ENCODE measurements around the gene MRPL14. TPM values are rescaled to one million over a fixed set of nuclear protein-coding genes. Genes with fewer than 3 reads are reported as not detected.

MRPL14 gene
- total RNA-seq, 2 experiments from 2014 or later, result 51.3 to 87.2 TPM

GRCh38 chr6:44161997-44162338 lies 34.7 kb upstream of the MRPL14 start:
- H4K20me1 ChIP-seq (ENCODE audit: insufficient read depth, low read length), result no peaks in the 10 kb centered on the region
- H3K4me2 ChIP-seq (ENCODE audit: low read length), result no peak overlapping the region
- H3K79me2 ChIP-seq (ENCODE audit: insufficient read depth, low read depth, low read length), result no peaks in the 10 kb centered on the region
- ChIA-PET CTCF (ENCODE audit: unreplicated experiment) (interaction anchor here (0.6 kb wide), 1 partner anchor 54 kb away, joined by 4 read pairs; no protein-coding TSS in a partner anchor), POLR2A (interaction anchor here (0.6 to 1.6 kb wide), 2 partner anchors 72 to 210 kb away, joined by 3 to 4 read pairs; no protein-coding TSS in a partner anchor)
- H3K4me3 ChIP-seq (ENCODE audit: low read depth, low read length, poor library complexity, severe bottlenecking), result no peak overlapping the region
- BruUV-seq (replicated peaks), result no TSS peak
- H3K9me2 ChIP-seq (ENCODE audit: insufficient read depth, low read length), result no peaks in the 10 kb centered on the region
- TF ChIP-seq CTCF (conservative IDR thresholded peaks at IDR 0.05; ENCODE audit: low read length) (no peak), EZH2phosphoT487 (IDR thresholded peaks at IDR 0.05; ENCODE audit: borderline replicate concordance, low read depth, low read length) (no peak)
- H3K9me3 ChIP-seq (ENCODE audit: low read length), result no peaks in the 10 kb centered on the region
- H3K36me3 ChIP-seq (ENCODE audit: insufficient read depth, low read length), result no peaks in the 10 kb centered on the region
- peaks cover 6% of the 10 kb centered on the region for H3K4me1 ChIP-seq (ENCODE audit: insufficient read depth, low read length, poor library complexity, severe bottlenecking)
- no peak overlapping the region for H3K27ac ChIP-seq (ENCODE audit: low read depth, low read length, poor library complexity, severe bottlenecking)
- DNase-seq (ENCODE audit: low spot score), result no peak
- intact Hi-C loops (cut with micrococcal nuclease; ENCODE audit: unreplicated experiment), result no loop called here
- no peak overlapping the region for H2AFZ ChIP-seq (ENCODE audit: low read length)

GRCh38 chr6:44158770-44159228 lies 31.5 kb upstream of the MRPL14 start, which contains the start of gene CAPN11:
Gene CAPN11 (plus strand): TSS chr6:44158820. CDS start chr6:44158849, 29 bp downstream.
- no peaks in the 10 kb centered on the region for H3K9me3 ChIP-seq (ENCODE audit: low read length)
- no peak within 1 kb of the TSS for H3K27ac ChIP-seq (ENCODE audit: low read depth, low read length, poor library complexity, severe bottlenecking)
- ChIA-PET POLR2A (no interaction called here), CTCF (ENCODE audit: unreplicated experiment) (no interaction called here)
- H3K36me3 ChIP-seq (ENCODE audit: insufficient read depth, low read length), result no peaks in the 10 kb centered on the region
- no peaks in the 10 kb centered on the region for H3K79me2 ChIP-seq (ENCODE audit: insufficient read depth, low read depth, low read length)
- H4K20me1 ChIP-seq (ENCODE audit: insufficient read depth, low read length), result no peaks in the 10 kb centered on the region
- intact Hi-C loops (cut with micrococcal nuclease; ENCODE audit: unreplicated experiment), result no loop called here
- H3K4me1 ChIP-seq (ENCODE audit: insufficient read depth, low read length, poor library complexity, severe bottlenecking), result no peaks in the 10 kb centered on the region
- DNase-seq (ENCODE audit: low spot score), result no peak
- no TSS peak for BruUV-seq (replicated peaks)
- H3K4me3 ChIP-seq (ENCODE audit: low read depth, low read length, poor library complexity, severe bottlenecking), result no peak within 1 kb of the TSS
- no peak within 1 kb of the TSS for H3K4me2 ChIP-seq (ENCODE audit: low read length)
- TF ChIP-seq EZH2phosphoT487 (IDR thresholded peaks at IDR 0.05; ENCODE audit: borderline replicate concordance, low read depth, low read length), result no peak
- no peak for TF ChIP-seq CTCF (conservative IDR thresholded peaks at IDR 0.05; ENCODE audit: low read length)
- no peak within 1 kb of the TSS for H2AFZ ChIP-seq (ENCODE audit: low read length)
- no peaks in the 10 kb centered on the region for H3K9me2 ChIP-seq (ENCODE audit: insufficient read depth, low read length)

- H3K9me3 ChIP-seq (ENCODE audit: low read length), result no peaks in the 10 kb centered on the region
- H3K36me3 ChIP-seq (ENCODE audit: insufficient read depth, low read length), result no peaks in the 10 kb centered on the region
- BruUV-seq (replicated peaks), result no TSS peak
- POLR2A ChIA-PET, result no interaction called here
- intact Hi-C loops (cut with micrococcal nuclease; ENCODE audit: unreplicated experiment), result no loop called here
- H3K27ac ChIP-seq (ENCODE audit: low read depth, low read length, poor library complexity, severe bottlenecking), result no peak overlapping the region
- TF ChIP-seq EZH2phosphoT487 (IDR thresholded peaks at IDR 0.05; ENCODE audit: borderline replicate concordance, low read depth, low read length) (no peak), CTCF (conservative IDR thresholded peaks at IDR 0.05; ENCODE audit: low read length) (no peak)
- H4K20me1 ChIP-seq (ENCODE audit: insufficient read depth, low read length), result no peaks in the 10 kb centered on the region
- H3K9me2 ChIP-seq (ENCODE audit: insufficient read depth, low read length), result no peaks in the 10 kb centered on the region
- no peak overlapping the region for H3K4me2 ChIP-seq (ENCODE audit: low read length)
- H2AFZ ChIP-seq (ENCODE audit: low read length), result no peak overlapping the region
- no peaks in the 10 kb centered on the region for H3K79me2 ChIP-seq (ENCODE audit: insufficient read depth, low read depth, low read length)
- DNase-seq (ENCODE audit: low spot score), result no peak
- H3K4me3 ChIP-seq (ENCODE audit: low read depth, low read length, poor library complexity, severe bottlenecking), result no peak overlapping the region
- no peaks in the 10 kb centered on the region for H3K4me1 ChIP-seq (ENCODE audit: insufficient read depth, low read length, poor library complexity, severe bottlenecking)
- CTCF ChIA-PET (ENCODE audit: unreplicated experiment), result interaction anchor here (0.5 kb wide), 1 partner anchor 64 kb away, joined by 4 read pairs; no protein-coding TSS in a partner anchor
Measured at GRCh38 chr6:44157152-44157521, 29.9 kb upstream of the MRPL14 start.

Measured in OCI-LY7 (cell line).